BE2C (cell line): ENCODE data around the gene MGST1. TPM values are rescaled to one million over a fixed set of nuclear protein-coding genes. Genes with fewer than 3 reads are reported as not detected.

ENCODE experiments used
- DNase-seq: peaks from one replicate; pipeline ENCODE4 v3.0.0-alpha.2; 2020
- H3K27me3 ChIP-seq: fragments of 250-450 bp; sonication (Bioruptor Pico); 2 replicates; pipeline ENCODE4 v1.5.1; 2020; ENCODE audit warnings: mild to moderate bottlenecking
- H3K36me3 ChIP-seq: fragments of 250-450 bp; sonication (Bioruptor Pico); 2 replicates; pipeline ENCODE4 v1.5.1; 2020; ENCODE audit warnings: mild to moderate bottlenecking
- H3K4me1 ChIP-seq: fragments of 250-450 bp; sonication (Bioruptor Pico); 2 replicates; pipeline ENCODE4 v1.5.1; 2020
- H3K4me3 ChIP-seq: 2 replicates; pipeline ENCODE4 v1.5.1; 2011; ENCODE audit warnings: low read depth, low read length
- H3K9me3 ChIP-seq: fragments of 250-450 bp; sonication (Bioruptor Pico); 2 replicates; pipeline ENCODE4 v1.5.1; 2020
- CTCF ChIP-seq: IDR thresholded peaks from 2 replicates; pipeline ENCODE4 v1.5.1; 2012; ENCODE audit warnings: mild to moderate bottlenecking, low read depth, low read length
- polyA plus RNA-seq: library from polyadenylated mRNA; unstranded; fragments of >200 nt; gene quantifications from one replicate; pipeline ENCODE4 v1.2.1, GENCODE V29; 2012; ENCODE audit warnings: low read depth, missing spikeins; ENCODE audit not compliant: insufficient read length, insufficient read depth

MGST1 gene, protein sequence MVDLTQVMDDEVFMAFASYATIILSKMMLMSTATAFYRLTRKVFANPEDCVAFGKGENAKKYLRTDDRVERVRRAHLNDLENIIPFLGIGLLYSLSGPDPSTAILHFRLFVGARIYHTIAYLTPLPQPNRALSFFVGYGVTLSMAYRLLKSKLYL
- polyA plus RNA-seq: not detected

- DNase-seq: no peak
- peak within 1 kb of the TSS; percentile 13 for H3K4me3 ChIP-seq
Observed at GRCh38 chr12:16347391-16348298, at the start of gene MGST1. Gene MGST1, plus strand, starts transcription at chr12:16347645. Its CDS starts 6,608 bp downstream, at chr12:16354253.

GRCh38 chr12:16299403-16299802 lies 48.0 kb upstream of the MGST1 start:
- Histone ChIP-seq H3K4me1 (no peaks in the 10 kb centered on the region), H3K4me3 (no peak overlapping the region), H3K9me3 (no peaks in the 10 kb centered on the region), H3K36me3 (no peaks in the 10 kb centered on the region), H3K27me3 (no peaks in the 10 kb centered on the region)
- TF ChIP-seq CTCF: no peak
- DNase-seq: no peak

More at GRCh38 chr12:16347391-16348298, at the start of gene MGST1:
- Histone ChIP-seq H3K9me3 (no peaks in the 10 kb centered on the region), H3K36me3 (no peaks in the 10 kb centered on the region), H3K27me3 (no peaks in the 10 kb centered on the region), H3K4me1 (no peaks in the 10 kb centered on the region)
- no peak for TF ChIP-seq CTCF

GRCh38 chr12:16300122-16300521 lies 47.3 kb upstream of the MGST1 start:
- H3K36me3 ChIP-seq: no peaks in the 10 kb centered on the region
- H3K27me3 ChIP-seq: no peaks in the 10 kb centered on the region
- H3K4me1 ChIP-seq: no peaks in the 10 kb centered on the region
- no peak overlapping the region for H3K4me3 ChIP-seq
- H3K9me3 ChIP-seq: no peaks in the 10 kb centered on the region
- TF ChIP-seq CTCF: no peak
- DNase-seq: no peak

GRCh38 chr12:16300736-16301135 lies 46.7 kb upstream of the MGST1 start:
- DNase-seq: no peak
- H3K27me3 ChIP-seq: no peaks in the 10 kb centered on the region
- TF ChIP-seq CTCF: no peak

DNA sequence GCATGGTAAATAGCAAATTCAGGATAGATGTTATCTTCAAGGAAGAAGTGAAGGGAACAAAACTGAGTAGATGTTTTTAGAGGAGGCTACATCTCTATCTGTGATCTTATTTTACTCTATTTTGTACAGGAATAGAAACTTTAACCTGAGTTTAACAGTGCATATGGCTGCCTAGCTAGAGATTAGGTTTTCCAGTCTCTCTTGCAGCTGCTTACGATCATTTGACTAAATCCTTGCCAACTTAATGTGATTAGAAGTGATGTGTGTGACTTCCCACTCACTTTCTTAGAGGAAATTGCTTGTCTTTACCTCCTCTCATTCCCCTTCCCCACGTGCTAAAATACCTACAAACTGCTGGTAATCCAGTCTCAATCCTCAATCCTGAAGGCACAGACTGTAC lies 43.5 kb upstream of the MGST1 start:
- TF ChIP-seq CTCF: no peak
- H3K9me3 ChIP-seq: no peaks in the 10 kb centered on the region
- H3K4me1 ChIP-seq: no peaks in the 10 kb centered on the region
- no peaks in the 10 kb centered on the region for H3K36me3 ChIP-seq
- no peaks in the 10 kb centered on the region for H3K27me3 ChIP-seq
- no peak for DNase-seq
- no peak overlapping the region for H3K4me3 ChIP-seq

More at GRCh38 chr12:16300736-16301135, 46.7 kb upstream of the MGST1 start:
- Histone ChIP-seq H3K36me3 (no peaks in the 10 kb centered on the region), H3K4me3 (no peak overlapping the region), H3K9me3 (no peaks in the 10 kb centered on the region), H3K4me1 (no peaks in the 10 kb centered on the region)

DNA sequence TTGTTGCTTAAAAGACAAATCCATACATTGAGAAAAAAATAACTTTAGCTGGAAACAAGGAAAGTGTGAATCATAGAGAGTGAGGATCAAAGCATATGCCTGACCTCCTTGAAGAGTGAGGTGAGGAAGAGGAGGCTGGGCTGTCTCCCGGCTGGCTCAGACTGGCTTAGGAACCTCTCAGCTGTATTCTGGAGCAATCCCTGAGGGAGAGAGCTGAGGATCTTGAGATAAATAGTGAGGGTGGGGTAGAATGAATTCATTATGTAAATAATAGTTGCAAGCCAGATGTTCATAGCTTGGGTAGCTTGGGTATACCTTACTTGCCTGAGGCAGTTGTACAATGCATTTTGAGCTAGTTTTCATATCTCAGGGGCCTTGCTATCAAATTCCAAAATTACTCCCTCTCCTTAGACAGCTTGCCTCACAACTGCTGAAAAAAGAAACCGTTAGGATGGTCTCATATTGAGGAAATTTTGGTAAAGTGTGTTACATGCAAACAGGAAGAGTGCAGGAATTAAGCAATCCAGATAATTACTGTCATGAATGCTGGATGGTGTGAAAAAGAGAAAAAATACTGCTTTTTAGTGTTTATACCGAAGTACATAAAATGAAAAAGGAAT lies 39.5 kb upstream of the MGST1 start:
- Histone ChIP-seq H3K27me3 (no peaks in the 10 kb centered on the region), H3K9me3 (no peaks in the 10 kb centered on the region), H3K4me3 (no peak overlapping the region), H3K36me3 (no peaks in the 10 kb centered on the region), H3K4me1 (no peaks in the 10 kb centered on the region)
- no peak for TF ChIP-seq CTCF
- DNase-seq: no peak
